IMR-90 (cell line): ENCODE results near the gene EML1. TPM values are rescaled to one million over a fixed set of nuclear protein-coding genes. Genes with fewer than 3 reads are reported as not detected.

ENCODE experiments used
- ATAC-seq: fragments of 200-7000 bp; cut with Tn5 transposase; 2 replicates; pipeline ENCODE4 v1.9.1; 2020; ENCODE audit warnings: low read depth, mild to moderate bottlenecking, moderate library complexity
- BruUV-seq: library from RNA; stranded (reverse); fragments of 400-500 nt; replicated peaks from 2 replicates; lab custom pipeline; 2021; lab: Mats Ljungman, UMichigan
- CTCF ChIA-PET: fragments of 300-600 bp; formaldehyde crosslinking; extraction: SDS; loops from one replicate; lab custom pipeline; 2021; ENCODE audit warnings: antibody characterized with exemption; lab: Yijun Ruan, JAX
- POLR2A ChIA-PET: fragments of 300-600 bp; sonication (Branson Sonifier 250); formaldehyde crosslinking; loops from one replicate; lab custom pipeline; 2022; ENCODE audit warnings: antibody characterized with exemption; ENCODE audit not compliant: unreplicated experiment; lab: Charles Lee
- DNase-seq: peaks from one replicate; pipeline ENCODE4 v3.0.0; 2013
- H2AFZ ChIP-seq: replicated peaks from 2 replicates; pipeline ENCODE3; 2013; ENCODE audit warnings: low read length, mild to moderate bottlenecking; ENCODE audit not compliant: poor library complexity
- H2AK5ac ChIP-seq: 2 replicates; pipeline ENCODE4 v1.6.1; 2013; ENCODE audit warnings: low read depth, low read length, inconsistent platforms
- H2AK9ac ChIP-seq: replicated peaks from 2 replicates; pipeline ENCODE3; 2013; ENCODE audit warnings: mild to moderate bottlenecking, low read depth, low read length, moderate library complexity; ENCODE audit not compliant: poor library complexity
- H2BK120ac ChIP-seq: 2 replicates; pipeline ENCODE4 v1.6.1; 2013; ENCODE audit warnings: low read depth, low read length, inconsistent platforms
- H2BK15ac ChIP-seq: 3 replicates; pipeline ENCODE4 v1.6.1; 2013; ENCODE audit warnings: low read depth, low read length, inconsistent platforms
- H2BK20ac ChIP-seq: 2 replicates; pipeline ENCODE4 v1.6.1; 2013; ENCODE audit warnings: low read depth, mild to moderate bottlenecking, inconsistent platforms, low read length, moderate library complexity
- H2BK5ac ChIP-seq: 2 replicates; pipeline ENCODE4 v1.6.1; 2013; ENCODE audit warnings: mild to moderate bottlenecking, low read depth, low read length, inconsistent platforms; ENCODE audit not compliant: poor library complexity, severe bottlenecking
- H3K14ac ChIP-seq: replicated peaks from 2 replicates; pipeline ENCODE4 v1.6.1; 2013; ENCODE audit warnings: low read depth, low read length, inconsistent platforms
- H3K18ac ChIP-seq: 2 replicates; pipeline ENCODE4 v1.6.1; 2013; ENCODE audit warnings: low read depth, low read length, control low read depth
- H3K23ac ChIP-seq: 2 replicates; pipeline ENCODE4 v1.6.1; 2013; ENCODE audit warnings: low read depth, low read length, inconsistent platforms
- H3K27ac ChIP-seq: 2 replicates; pipeline ENCODE4 v1.5.1; 2013; ENCODE audit warnings: mild to moderate bottlenecking, control low read depth, low read length; ENCODE audit not compliant: insufficient read depth
- H3K27me3 ChIP-seq: 2 replicates; pipeline ENCODE4 v1.6.1; 2013; ENCODE audit warnings: low read length; ENCODE audit not compliant: control insufficient read depth, insufficient read depth
- H3K36me3 ChIP-seq: 2 replicates; pipeline ENCODE4 v1.6.1; 2013; ENCODE audit warnings: low read length, mixed read lengths; ENCODE audit not compliant: control insufficient read depth, insufficient read depth
- H3K4ac ChIP-seq: 2 replicates; pipeline ENCODE4 v1.6.1; 2013; ENCODE audit warnings: low read depth, low read length, inconsistent platforms
- H3K4me1 ChIP-seq: 2 replicates; pipeline ENCODE4 v1.6.1; 2013; ENCODE audit warnings: low read length, mixed read lengths; ENCODE audit not compliant: control insufficient read depth, insufficient read depth
- H3K4me2 ChIP-seq: 2 replicates; pipeline ENCODE4 v1.6.1; 2013; ENCODE audit warnings: low read depth, mild to moderate bottlenecking, control low read depth, low read length, moderate library complexity
- H3K4me3 ChIP-seq: 2 replicates; pipeline ENCODE4 v1.5.1; 2013; ENCODE audit warnings: low read depth, mild to moderate bottlenecking, control low read depth, low read length, moderate library complexity; ENCODE audit not compliant: insufficient read depth
- H3K56ac ChIP-seq: 2 replicates; pipeline ENCODE4 v1.6.1; 2013; ENCODE audit warnings: low read length, inconsistent platforms; ENCODE audit not compliant: insufficient read depth; ENCODE audit errors: extremely low read depth
- H3K79me1 ChIP-seq, 2 experiments: 2 replicates each; pipeline ENCODE4 v1.6.1; 2013; ENCODE audit warnings: low read length in 2 of 2, inconsistent platforms in 1 of 2, low read depth in 1 of 2
- H3K9ac ChIP-seq: 2 replicates; pipeline ENCODE4 v1.6.1; 2013; ENCODE audit warnings: low read depth, low read length, control low read depth
- H3K9me1 ChIP-seq: 2 replicates; pipeline ENCODE4 v1.6.1; 2013; ENCODE audit warnings: low read length, inconsistent platforms; ENCODE audit not compliant: insufficient read depth
- H3K9me3 ChIP-seq: 2 replicates; pipeline ENCODE4 v1.6.1; 2013; ENCODE audit warnings: low read length; ENCODE audit not compliant: control insufficient read depth, insufficient read depth
- H4K20me1 ChIP-seq: 2 replicates; pipeline ENCODE4 v1.6.1; 2013; ENCODE audit warnings: low read length, inconsistent platforms; ENCODE audit not compliant: insufficient read depth
- H4K5ac ChIP-seq: 2 replicates; pipeline ENCODE4 v1.6.1; 2013; ENCODE audit warnings: mild to moderate bottlenecking, low read depth, low read length, control low read depth
- H4K8ac ChIP-seq, 2 experiments: 2 replicates each; pipeline ENCODE4 v1.6.1; 2013; ENCODE audit warnings: low read depth in 2 of 2, low read length in 2 of 2, control low read depth in 1 of 2, inconsistent platforms in 1 of 2
- H4K91ac ChIP-seq: 2 replicates; pipeline ENCODE4 v1.6.1; 2013; ENCODE audit warnings: low read depth, low read length, inconsistent platforms; ENCODE audit not compliant: insufficient read depth
- BHLHE40 ChIP-seq: fragments of 150-350 bp; IDR thresholded peaks from 2 replicates; pipeline ENCODE4 v1.6.1; 2016; ENCODE audit warnings: mild to moderate bottlenecking, low read depth, low read length
- CEBPB ChIP-seq: IDR thresholded peaks from 2 replicates; pipeline ENCODE4 v1.6.1; 2012; ENCODE audit warnings: low read depth, low read length, improper control_type of control experiment
- CHD1 ChIP-seq: IDR thresholded peaks from 2 replicates; pipeline ENCODE4 v1.6.1; 2012; ENCODE audit warnings: low read depth, low read length, improper control_type of control experiment
- FOS ChIP-seq: fragments of 150-350 bp; IDR thresholded peaks from 2 replicates; pipeline ENCODE4 v1.6.1; 2016; ENCODE audit warnings: low read depth, low read length
- MAFK ChIP-seq: IDR thresholded peaks from 2 replicates; pipeline ENCODE4 v1.6.1; 2012; ENCODE audit warnings: low read depth, low read length, improper control_type of control experiment
- MAZ ChIP-seq: IDR thresholded peaks from 2 replicates; pipeline ENCODE4 v1.6.1; 2012; ENCODE audit warnings: low read depth, mild to moderate bottlenecking, low read length, improper control_type of control experiment, moderate library complexity, borderline replicate concordance
- MXI1 ChIP-seq: IDR thresholded peaks from 2 replicates; pipeline ENCODE4 v1.6.1; 2012; ENCODE audit warnings: low read depth, mild to moderate bottlenecking, low read length, moderate library complexity, borderline replicate concordance
- NFE2L2 ChIP-seq: fragments of 150-350 bp; IDR thresholded peaks from 2 replicates; pipeline ENCODE4 v1.6.1; 2016; ENCODE audit warnings: low read depth, mild to moderate bottlenecking, low read length
- POLR2A ChIP-seq: IDR thresholded peaks from 2 replicates; pipeline ENCODE4 v1.6.1; 2012; ENCODE audit warnings: mild to moderate bottlenecking, low read depth, low read length
- RAD21 ChIP-seq: IDR thresholded peaks from 2 replicates; pipeline ENCODE4 v1.6.1; 2012; ENCODE audit warnings: low read length, improper control_type of control experiment
- RCOR1 ChIP-seq: IDR thresholded peaks from 2 replicates; pipeline ENCODE4 v1.6.1; 2012; ENCODE audit warnings: mild to moderate bottlenecking, low read length, improper control_type of control experiment; ENCODE audit not compliant: insufficient replicate concordance
- RFX5 ChIP-seq: IDR thresholded peaks from 2 replicates; pipeline ENCODE4 v1.8.0; 2012; ENCODE audit warnings: low read depth, mild to moderate bottlenecking, low read length, moderate library complexity
- SMC3 ChIP-seq: fragments of 150-350 bp; IDR thresholded peaks from 2 replicates; pipeline ENCODE4 v1.6.1; 2016; ENCODE audit warnings: low read depth, mild to moderate bottlenecking, antibody characterized with exemption, low read length, moderate library complexity
- WGBS, 2 experiments: methylation state at CpG; one replicate each; pipeline versions ENCODE4 v1.1.5 to v1.1.7; 2013; ENCODE audit warnings: missing lambda C conversion rate in 2 of 2; ENCODE audit not compliant: insufficient read length in 1 of 2; ENCODE audit errors: extremely low coverage in 2 of 2; 5-methylcytosine and 5-hydroxymethylcytosine counted together
- dilution Hi-C: fragments of 300-500 bp; cut with HindIII; formaldehyde crosslinking; loops from one replicate; pipeline ENCODE4 v1.14.3; 2018; ENCODE audit warnings: low sequenced_read_pairs; ENCODE audit not compliant: unreplicated experiment
- in situ Hi-C: fragments of 300-500 bp; cut with MboI; formaldehyde crosslinking; loops from 3 replicates; pipeline ENCODE4 v1.14.3; 2019; ENCODE audit warnings: low sequenced_read_pairs, inconsistent platforms, mixed read lengths
- intact Hi-C: fragments of 100-400 bp; cut with micrococcal nuclease; formaldehyde crosslinking; loops from 2 replicates; pipeline ENCODE4 v1.10.0; 2022
- polyA plus RNA-seq, 3 experiments: library from polyadenylated mRNA; depleted of rRNA; stranded (reverse); fragments of >200 nt; gene quantifications; 2 replicates each; pipeline ENCODE4 v1.2.3, GENCODE V29; 2012; ENCODE audit warnings: low replicate concordance in 1 of 3
- total RNA-seq: library from RNA; depleted of rRNA; stranded (reverse); fragments of >200 nt; gene quantifications from 2 replicates; pipeline ENCODE4 v1.2.3, GENCODE V29; 2012
- TF ChIP-seq, protein P1 (sequence below): fragments of 150-350 bp; IDR thresholded peaks from 2 replicates; pipeline ENCODE4 v1.6.1; 2016; ENCODE audit warnings: low read depth, mild to moderate bottlenecking, low read length, moderate library complexity, borderline replicate concordance
- TF ChIP-seq, protein P2 (sequence below): fragments of 150-350 bp; IDR thresholded peaks from 2 replicates; pipeline ENCODE4 v1.6.1; 2017; ENCODE audit warnings: mild to moderate bottlenecking, antibody characterized with exemption, low read length, low read depth
- TF ChIP-seq, protein P3 (sequence below): conservative IDR thresholded peaks from 2 replicates; pipeline ENCODE4 v1.5.1; 2012; ENCODE audit warnings: mild to moderate bottlenecking, low read depth, low read length, improper control_type of control experiment

EML1 gene
- total and polyA plus RNA-seq, 2 of the 4 experiments (the other 2 are of a cell fraction): 14.0 to 42.3 TPM

DNA sequence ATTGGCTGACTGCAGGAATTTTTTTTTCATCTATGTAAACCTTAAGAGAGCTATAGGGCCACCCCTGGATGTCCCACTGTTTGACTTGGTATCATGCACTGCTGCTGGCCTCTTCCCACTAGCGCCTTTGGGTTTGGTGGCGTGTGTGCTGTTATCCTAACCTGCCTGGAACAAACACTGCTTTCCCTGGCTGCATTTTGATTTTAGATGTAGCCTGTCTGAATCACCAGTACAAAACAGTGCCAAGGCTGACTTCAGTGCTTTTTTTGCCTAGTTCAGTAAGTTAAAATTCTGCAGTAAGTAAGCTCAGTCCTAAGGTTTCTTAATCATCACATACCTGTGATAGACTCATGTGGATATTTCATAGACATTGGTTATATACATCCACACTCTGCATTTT lies 99.2 kb downstream of the EML1 start:
- H2BK120ac ChIP-seq: no peak overlapping the region
- no peaks in the 10 kb centered on the region for H3K27me3 ChIP-seq
- H3K4ac ChIP-seq: no peak overlapping the region
- in situ Hi-C loops (no loop called here), dilution Hi-C loops (no loop called here), intact Hi-C loops (no loop called here)
- H3K4me1 ChIP-seq: no peaks in the 10 kb centered on the region
- no peaks in the 10 kb centered on the region for H4K20me1 ChIP-seq
- H3K14ac ChIP-seq: no peak overlapping the region
- peak; percentile 50 for DNase-seq
- no peak overlapping the region for H4K5ac ChIP-seq
- no peak overlapping the region for H3K18ac ChIP-seq
- no peak overlapping the region for H3K27ac ChIP-seq
- peaks cover 2% of the 10 kb centered on the region; the same call in 1 of the 2 replicates for H3K9me1 ChIP-seq
- no peak overlapping the region for H3K56ac ChIP-seq
- no peak overlapping the region for H3K4me2 ChIP-seq
- no peak overlapping the region for H2BK20ac ChIP-seq
- ChIA-PET CTCF (no interaction called here), POLR2A (no interaction called here)
- no peak for ATAC-seq
- no TSS peak for BruUV-seq
- no peak overlapping the region for H2AFZ ChIP-seq
- H2AK9ac ChIP-seq: no peak overlapping the region
- H2BK15ac ChIP-seq: no peak overlapping the region
- H2BK5ac ChIP-seq: no peak overlapping the region
- H2AK5ac ChIP-seq: no peak overlapping the region
- H4K91ac ChIP-seq: no peak overlapping the region
- no peak overlapping the region for H3K23ac ChIP-seq
- H4K8ac ChIP-seq: no peak overlapping the region
- no peaks in the 10 kb centered on the region for H3K9me3 ChIP-seq
- H3K9ac ChIP-seq: no peak overlapping the region
- H3K36me3 ChIP-seq: peaks cover 6% of the 10 kb centered on the region; the same call in 1 of the 2 replicates
- TF ChIP-seq CEBPB: no peak
- TF ChIP-seq, protein P1, sequence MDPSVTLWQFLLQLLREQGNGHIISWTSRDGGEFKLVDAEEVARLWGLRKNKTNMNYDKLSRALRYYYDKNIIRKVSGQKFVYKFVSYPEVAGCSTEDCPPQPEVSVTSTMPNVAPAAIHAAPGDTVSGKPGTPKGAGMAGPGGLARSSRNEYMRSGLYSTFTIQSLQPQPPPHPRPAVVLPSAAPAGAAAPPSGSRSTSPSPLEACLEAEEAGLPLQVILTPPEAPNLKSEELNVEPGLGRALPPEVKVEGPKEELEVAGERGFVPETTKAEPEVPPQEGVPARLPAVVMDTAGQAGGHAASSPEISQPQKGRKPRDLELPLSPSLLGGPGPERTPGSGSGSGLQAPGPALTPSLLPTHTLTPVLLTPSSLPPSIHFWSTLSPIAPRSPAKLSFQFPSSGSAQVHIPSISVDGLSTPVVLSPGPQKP: no peak
- no peak for TF ChIP-seq NFE2L2
- TF ChIP-seq BHLHE40: no peak
- TF ChIP-seq RAD21: no peak
- TF ChIP-seq CHD1: no peak
- TF ChIP-seq, protein P2, sequence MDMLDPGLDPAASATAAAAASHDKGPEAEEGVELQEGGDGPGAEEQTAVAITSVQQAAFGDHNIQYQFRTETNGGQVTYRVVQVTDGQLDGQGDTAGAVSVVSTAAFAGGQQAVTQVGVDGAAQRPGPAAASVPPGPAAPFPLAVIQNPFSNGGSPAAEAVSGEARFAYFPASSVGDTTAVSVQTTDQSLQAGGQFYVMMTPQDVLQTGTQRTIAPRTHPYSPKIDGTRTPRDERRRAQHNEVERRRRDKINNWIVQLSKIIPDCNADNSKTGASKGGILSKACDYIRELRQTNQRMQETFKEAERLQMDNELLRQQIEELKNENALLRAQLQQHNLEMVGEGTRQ: no peak
- TF ChIP-seq FOS: no peak
- no peak for TF ChIP-seq RFX5
- TF ChIP-seq, protein P3, sequence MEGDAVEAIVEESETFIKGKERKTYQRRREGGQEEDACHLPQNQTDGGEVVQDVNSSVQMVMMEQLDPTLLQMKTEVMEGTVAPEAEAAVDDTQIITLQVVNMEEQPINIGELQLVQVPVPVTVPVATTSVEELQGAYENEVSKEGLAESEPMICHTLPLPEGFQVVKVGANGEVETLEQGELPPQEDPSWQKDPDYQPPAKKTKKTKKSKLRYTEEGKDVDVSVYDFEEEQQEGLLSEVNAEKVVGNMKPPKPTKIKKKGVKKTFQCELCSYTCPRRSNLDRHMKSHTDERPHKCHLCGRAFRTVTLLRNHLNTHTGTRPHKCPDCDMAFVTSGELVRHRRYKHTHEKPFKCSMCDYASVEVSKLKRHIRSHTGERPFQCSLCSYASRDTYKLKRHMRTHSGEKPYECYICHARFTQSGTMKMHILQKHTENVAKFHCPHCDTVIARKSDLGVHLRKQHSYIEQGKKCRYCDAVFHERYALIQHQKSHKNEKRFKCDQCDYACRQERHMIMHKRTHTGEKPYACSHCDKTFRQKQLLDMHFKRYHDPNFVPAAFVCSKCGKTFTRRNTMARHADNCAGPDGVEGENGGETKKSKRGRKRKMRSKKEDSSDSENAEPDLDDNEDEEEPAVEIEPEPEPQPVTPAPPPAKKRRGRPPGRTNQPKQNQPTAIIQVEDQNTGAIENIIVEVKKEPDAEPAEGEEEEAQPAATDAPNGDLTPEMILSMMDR: no peak
- no peak for TF ChIP-seq RCOR1
- no peak for TF ChIP-seq SMC3
- TF ChIP-seq MAFK: no peak
- no peak for TF ChIP-seq POLR2A
- TF ChIP-seq MXI1: no peak
- TF ChIP-seq MAZ: no peak
- 58% methylated on average over 2 of the region's 2 CpGs; no CpG with 5 or more reads in 1 of the 2 experiments for WGBS, 2 experiments
- H3K79me1 ChIP-seq: no peaks in the 10 kb centered on the region
- H3K4me3 ChIP-seq: no peak overlapping the region
